K562 (cell line): ENCODE data around the gene PCGF6. TPM values are rescaled to one million over a fixed set of nuclear protein-coding genes. Genes with fewer than 3 reads are reported as not detected.

Experiments
- CREBBP ChIP-seq: IDR thresholded peaks from one replicate; pipeline ENCODE4 v1.6.1; 2012; ENCODE audit warnings: low read depth, mild to moderate bottlenecking, control low read depth, inconsistent platforms, low read length
- EP300 ChIP-seq: IDR thresholded peaks from 2 replicates; pipeline ENCODE4 v1.6.1; 2012; ENCODE audit warnings: low read length, improper control_type of control experiment
- FOXK2 ChIP-seq, 2 experiments: fragments of 450-650 bp; IDR thresholded peaks in 1 of 2; conservative IDR thresholded peaks in 1 of 2; 2 replicates each; pipeline ENCODE4 v1.6.1; 2016; ENCODE audit warnings: low read depth in 2 of 2, mild to moderate bottlenecking in 1 of 2
- HEY1 ChIP-seq: fragments of 250-450 bp; sonication (Bioruptor Pico); IDR thresholded peaks from 2 replicates; pipeline ENCODE4 v1.5.0; 2020; ENCODE audit warnings: mild to moderate bottlenecking, moderate library complexity, borderline replicate concordance
- ILF3 ChIP-seq: fragments of 450-650 bp; IDR thresholded peaks from 2 replicates; pipeline ENCODE4 v1.6.1; 2018; ENCODE audit warnings: antibody characterized with exemption, mild to moderate bottlenecking, moderate library complexity, borderline replicate concordance
- NFXL1 ChIP-seq: fragments of 450-650 bp; formaldehyde crosslinking; IDR thresholded peaks from 2 replicates; pipeline ENCODE4 v1.4.0; 2021; ENCODE audit warnings: mild to moderate bottlenecking
- POLR2A ChIP-seq: fragments of 450-650 bp; conservative IDR thresholded peaks from 2 replicates; pipeline ENCODE4 v1.6.1; 2016
- TCFL5 ChIP-seq: fragments of 250-450 bp; sonication (Bioruptor Pico); conservative IDR thresholded peaks from 2 replicates; pipeline ENCODE4 v1.6.1; 2021; ENCODE audit warnings: mild to moderate bottlenecking, moderate library complexity, matching md5 sums
- ZNF12 ChIP-seq: sonication (generic); formaldehyde crosslinking; IDR thresholded peaks from 2 replicates; pipeline ENCODE4 v1.4.0; 2020; ENCODE audit warnings: mild to moderate bottlenecking, missing genetic modification reagents
- polyA plus RNA-seq, 8 experiments: library from polyadenylated mRNA; depleted of rRNA in 4 of 8; stranded (reverse) in 5 of 8; unstranded in 3 of 8; fragments of >200 nt; fragmentation: Nextera tagmentation in 2 of 8; fragmentation: Illumina TruSeq in 1 of 8; extraction: Ambion mirVana in 2 of 8; extraction: Trizol in 1 of 8; gene quantifications; 2 replicates each; pipeline versions ENCODE4 v1.2.1 to v1.2.3, GENCODE V29; 2011 to 2014; ENCODE audit warnings: inconsistent platforms in 1 of 8, missing spikeins in 1 of 8
- total RNA-seq, 7 experiments: library from RNA; depleted of rRNA in 6 of 7; stranded (reverse); fragments of >200 nt in 6 of 7; fragmentation: Illumina TruSeq in 2 of 7; extraction: Trizol in 2 of 7; gene quantifications; 2 replicates each; pipeline versions ENCODE4 v1.2.1 to v1.2.3, GENCODE V29; 2011 to 2021; ENCODE audit warnings: low replicate concordance in 1 of 7
- TF ChIP-seq, protein P1 (sequence below): fragments of 450-650 bp; formaldehyde crosslinking; IDR thresholded peaks from 2 replicates; pipeline ENCODE4 v1.4.0; 2022; ENCODE audit warnings: missing genetic modification characterization
- TF ChIP-seq, protein P2 (sequence below): fragments of 250-450 bp; sonication (Bioruptor Pico); IDR thresholded peaks from 2 replicates; pipeline ENCODE4 v1.4.0; 2020; ENCODE audit warnings: mild to moderate bottlenecking, moderate library complexity
- TF ChIP-seq, protein P3 (sequence below), 2 experiments: fragments of 200-800 bp in 1 of 2; sonication (Bioruptor generic) in 1 of 2; sonication (generic) in 1 of 2; formaldehyde crosslinking in 1 of 2; IDR thresholded peaks in 1 of 2; conservative IDR thresholded peaks in 1 of 2; 2 replicates each; pipeline versions ENCODE4 v1.5.0 to v1.6.1; 2016 to 2020; ENCODE audit warnings: missing compliant biosample characterization in 1 of 2, missing genetic modification characterization in 1 of 2, missing genetic modification reagents in 1 of 2
- TF ChIP-seq, protein P4 (sequence below): sonication (generic); formaldehyde crosslinking; IDR thresholded peaks from 2 replicates; pipeline ENCODE4 v1.8.1; 2023; ENCODE audit warnings: mild to moderate bottlenecking, missing genetic modification reagents

PCGF6 gene
- total and polyA plus RNA-seq, 9 of the 15 experiments (the other 6 are each of a cell fraction or from before 2014, with no cell fraction given), result 8.4 to 24.6 (median 20.6) TPM

DNA sequence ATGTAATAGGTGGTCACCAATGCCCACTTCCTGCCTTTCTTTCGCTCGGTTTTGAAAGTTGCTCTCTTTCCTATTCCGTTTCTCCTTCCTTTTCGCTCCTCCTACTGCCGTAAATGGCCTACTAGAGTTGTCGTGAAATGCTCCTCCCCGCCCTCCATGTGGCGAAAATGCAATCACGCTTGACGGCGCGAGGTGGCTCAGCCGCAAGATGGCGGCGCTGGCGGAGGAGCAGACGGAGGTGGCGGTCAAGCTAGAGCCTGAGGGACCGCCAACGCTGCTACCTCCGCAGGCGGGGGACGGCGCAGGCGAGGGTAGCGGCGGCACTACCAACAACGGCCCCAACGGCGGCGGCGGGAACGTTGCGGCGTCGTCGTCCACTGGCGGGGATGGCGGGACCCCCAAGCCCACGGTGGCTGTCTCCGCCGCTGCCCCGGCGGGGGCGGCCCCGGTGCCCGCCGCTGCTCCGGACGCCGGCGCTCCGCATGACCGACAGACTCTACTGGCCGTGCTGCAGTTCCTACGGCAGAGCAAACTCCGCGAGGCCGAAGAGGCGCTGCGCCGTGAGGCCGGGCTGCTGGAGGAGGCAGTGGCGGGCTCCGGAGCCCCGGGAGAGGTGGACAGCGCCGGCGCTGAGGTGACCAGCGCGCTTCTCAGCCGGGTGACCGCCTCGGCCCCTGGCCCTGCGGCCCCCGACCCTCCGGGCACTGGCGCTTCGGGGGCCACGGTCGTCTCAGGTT is 17.0 kb upstream of the PCGF6 start, which contains the start of gene TAF5 (continued):
- TF ChIP-seq, protein P1, sequence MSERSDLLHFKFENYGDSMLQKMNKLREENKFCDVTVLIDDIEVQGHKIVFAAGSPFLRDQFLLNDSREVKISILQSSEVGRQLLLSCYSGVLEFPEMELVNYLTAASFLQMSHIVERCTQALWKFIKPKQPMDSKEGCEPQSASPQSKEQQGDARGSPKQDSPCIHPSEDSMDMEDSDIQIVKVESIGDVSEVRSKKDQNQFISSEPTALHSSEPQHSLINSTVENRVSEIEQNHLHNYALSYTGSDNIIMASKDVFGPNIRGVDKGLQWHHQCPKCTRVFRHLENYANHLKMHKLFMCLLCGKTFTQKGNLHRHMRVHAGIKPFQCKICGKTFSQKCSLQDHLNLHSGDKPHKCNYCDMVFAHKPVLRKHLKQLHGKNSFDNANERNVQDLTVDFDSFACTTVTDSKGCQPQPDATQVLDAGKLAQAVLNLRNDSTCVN, result no peak
- TF ChIP-seq NFXL1 (CRISPR knock-in tag), result no peak
- no peak for TF ChIP-seq ZNF12
- TF ChIP-seq HEY1 (CRISPR knock-in tag), result no peak
- no peak for TF ChIP-seq TCFL5 (CRISPR knock-in tag)
- TF ChIP-seq, protein P2, sequence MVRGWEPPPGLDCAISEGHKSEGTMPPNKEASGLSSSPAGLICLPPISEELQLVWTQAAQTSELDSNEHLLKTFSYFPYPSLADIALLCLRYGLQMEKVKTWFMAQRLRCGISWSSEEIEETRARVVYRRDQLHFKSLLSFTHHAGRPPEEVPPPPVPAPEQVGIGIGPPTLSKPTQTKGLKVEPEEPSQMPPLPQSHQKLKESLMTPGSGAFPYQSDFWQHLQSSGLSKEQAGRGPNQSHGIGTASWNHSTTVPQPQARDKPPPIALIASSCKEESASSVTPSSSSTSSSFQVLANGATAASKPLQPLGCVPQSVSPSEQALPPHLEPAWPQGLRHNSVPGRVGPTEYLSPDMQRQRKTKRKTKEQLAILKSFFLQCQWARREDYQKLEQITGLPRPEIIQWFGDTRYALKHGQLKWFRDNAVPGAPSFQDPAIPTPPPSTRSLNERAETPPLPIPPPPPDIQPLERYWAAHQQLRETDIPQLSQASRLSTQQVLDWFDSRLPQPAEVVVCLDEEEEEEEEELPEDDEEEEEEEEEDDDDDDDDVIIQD (CRISPR knock-in tag), result no peak
- TF ChIP-seq CREBBP, result no peak
- TF ChIP-seq, protein P3, sequence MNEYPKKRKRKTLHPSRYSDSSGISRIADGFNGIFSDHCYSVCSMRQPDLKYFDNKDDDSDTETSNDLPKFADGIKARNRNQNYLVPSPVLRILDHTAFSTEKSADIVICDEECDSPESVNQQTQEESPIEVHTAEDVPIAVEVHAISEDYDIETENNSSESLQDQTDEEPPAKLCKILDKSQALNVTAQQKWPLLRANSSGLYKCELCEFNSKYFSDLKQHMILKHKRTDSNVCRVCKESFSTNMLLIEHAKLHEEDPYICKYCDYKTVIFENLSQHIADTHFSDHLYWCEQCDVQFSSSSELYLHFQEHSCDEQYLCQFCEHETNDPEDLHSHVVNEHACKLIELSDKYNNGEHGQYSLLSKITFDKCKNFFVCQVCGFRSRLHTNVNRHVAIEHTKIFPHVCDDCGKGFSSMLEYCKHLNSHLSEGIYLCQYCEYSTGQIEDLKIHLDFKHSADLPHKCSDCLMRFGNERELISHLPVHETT (CRISPR knock-in tag; conservative IDR thresholded peaks at IDR 0.05 in 1 of 2, IDR thresholded peaks at IDR 0.05 in 1 of 2), result peak in 1 of 2 experiments; percentile 59; a peak in 1 of 4 replicates
- TF ChIP-seq EP300, result no peak
- TF ChIP-seq, protein P4, sequence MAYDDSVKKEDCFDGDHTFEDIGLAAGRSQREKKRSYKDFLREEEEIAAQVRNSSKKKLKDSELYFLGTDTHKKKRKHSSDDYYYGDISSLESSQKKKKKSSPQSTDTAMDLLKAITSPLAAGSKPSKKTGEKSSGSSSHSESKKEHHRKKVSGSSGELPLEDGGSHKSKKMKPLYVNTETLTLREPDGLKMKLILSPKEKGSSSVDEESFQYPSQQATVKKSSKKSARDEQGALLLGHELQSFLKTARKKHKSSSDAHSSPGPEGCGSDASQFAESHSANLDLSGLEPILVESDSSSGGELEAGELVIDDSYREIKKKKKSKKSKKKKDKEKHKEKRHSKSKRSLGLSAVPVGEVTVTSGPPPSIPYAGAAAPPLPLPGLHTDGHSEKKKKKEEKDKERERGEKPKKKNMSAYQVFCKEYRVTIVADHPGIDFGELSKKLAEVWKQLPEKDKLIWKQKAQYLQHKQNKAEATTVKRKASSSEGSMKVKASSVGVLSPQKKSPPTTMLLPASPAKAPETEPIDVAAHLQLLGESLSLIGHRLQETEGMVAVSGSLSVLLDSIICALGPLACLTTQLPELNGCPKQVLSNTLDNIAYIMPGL (CRISPR knock-in tag), result 0 out of 2 replicates have a peak, but pooled peaks have one; percentile 70
- TF ChIP-seq POLR2A, result peak; percentile 95
- TF ChIP-seq ILF3, result no peak; the same call in 1 of the 2 replicates
- TF ChIP-seq FOXK2 (conservative IDR thresholded peaks at IDR 0.05 in 1 of 2, IDR thresholded peaks at IDR 0.05 in 1 of 2; ENCODE audit: low read depth in 2 of 2), result peak; percentile 54 to 64; a peak in 3 of 4 replicates
